Measurements from ENCODE around the gene ANOS1. TPM values are rescaled to one million over a fixed set of nuclear protein-coding genes. Genes with fewer than 3 reads are reported as not detected.

Gene ANOS1
- total RNA-seq, 1 donor from 2014 or later, result 5.0 TPM

DNA sequence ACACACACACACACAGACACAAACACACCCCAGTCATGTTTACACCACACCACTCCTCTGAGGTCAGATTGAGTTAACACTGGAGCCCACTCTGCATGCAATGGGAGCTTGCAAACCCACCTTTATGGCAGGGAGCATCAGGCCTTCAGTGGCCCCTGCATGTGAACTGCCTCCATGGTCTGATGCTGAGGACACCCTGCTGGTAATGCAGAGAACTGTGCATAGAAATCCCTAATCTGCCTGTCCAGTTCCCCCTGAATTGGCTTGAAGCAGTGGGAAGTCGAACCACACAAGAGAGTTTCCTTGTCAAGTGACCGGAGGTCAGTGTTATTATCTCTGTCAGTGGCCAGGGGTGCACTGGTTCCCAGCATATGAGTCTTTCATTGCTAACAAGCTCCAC is 59.8 kb downstream of the ANOS1 start:
- H3K4me3 ChIP-seq, result no peak overlapping the region
- H3K27ac ChIP-seq (replicated peaks), result no peak overlapping the region
- no peaks in the 10 kb centered on the region for H3K9me3 ChIP-seq (replicated peaks)
- intact Hi-C loops (cut with micrococcal nuclease), result no loop called here
- H3K36me3 ChIP-seq, result no peaks in the 10 kb centered on the region
- H3K4me1 ChIP-seq, result no peaks in the 10 kb centered on the region
- TF ChIP-seq, protein P1, sequence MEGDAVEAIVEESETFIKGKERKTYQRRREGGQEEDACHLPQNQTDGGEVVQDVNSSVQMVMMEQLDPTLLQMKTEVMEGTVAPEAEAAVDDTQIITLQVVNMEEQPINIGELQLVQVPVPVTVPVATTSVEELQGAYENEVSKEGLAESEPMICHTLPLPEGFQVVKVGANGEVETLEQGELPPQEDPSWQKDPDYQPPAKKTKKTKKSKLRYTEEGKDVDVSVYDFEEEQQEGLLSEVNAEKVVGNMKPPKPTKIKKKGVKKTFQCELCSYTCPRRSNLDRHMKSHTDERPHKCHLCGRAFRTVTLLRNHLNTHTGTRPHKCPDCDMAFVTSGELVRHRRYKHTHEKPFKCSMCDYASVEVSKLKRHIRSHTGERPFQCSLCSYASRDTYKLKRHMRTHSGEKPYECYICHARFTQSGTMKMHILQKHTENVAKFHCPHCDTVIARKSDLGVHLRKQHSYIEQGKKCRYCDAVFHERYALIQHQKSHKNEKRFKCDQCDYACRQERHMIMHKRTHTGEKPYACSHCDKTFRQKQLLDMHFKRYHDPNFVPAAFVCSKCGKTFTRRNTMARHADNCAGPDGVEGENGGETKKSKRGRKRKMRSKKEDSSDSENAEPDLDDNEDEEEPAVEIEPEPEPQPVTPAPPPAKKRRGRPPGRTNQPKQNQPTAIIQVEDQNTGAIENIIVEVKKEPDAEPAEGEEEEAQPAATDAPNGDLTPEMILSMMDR (IDR thresholded peaks at IDR 0.05; ENCODE audit: borderline replicate concordance), result no peak
- DNase-seq, result no peak
- H3K27me3 ChIP-seq (ENCODE audit: low read depth), result no peaks in the 10 kb centered on the region

DNA sequence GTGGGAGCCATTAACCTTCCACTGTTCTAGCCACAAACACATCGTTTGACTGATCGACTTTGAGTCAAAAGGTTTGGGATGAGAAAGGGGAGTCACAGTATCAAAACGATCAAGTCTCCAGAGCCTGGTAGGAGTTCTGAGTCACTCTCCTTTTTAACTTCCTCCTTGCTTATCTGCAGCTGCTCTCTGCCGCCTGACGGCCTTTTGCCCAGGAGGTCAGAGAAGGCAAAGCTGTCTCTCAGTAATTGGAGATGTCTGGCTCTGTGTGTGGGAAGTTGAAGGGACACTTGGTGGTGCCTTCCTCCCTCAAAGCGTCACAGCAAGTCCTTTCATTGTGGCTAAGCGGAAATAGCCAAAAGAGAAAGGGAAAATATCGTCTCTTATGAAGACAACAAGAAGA is 63.1 kb downstream of the ANOS1 start:
- Histone ChIP-seq H3K36me3 (no peaks in the 10 kb centered on the region), H3K27ac (replicated peaks) (no peak overlapping the region), H3K27me3 (ENCODE audit: low read depth) (no peaks in the 10 kb centered on the region), H3K4me1 (no peaks in the 10 kb centered on the region), H3K9me3 (replicated peaks) (no peaks in the 10 kb centered on the region), H3K4me3 (no peak overlapping the region)
- TF ChIP-seq, protein P1 (IDR thresholded peaks at IDR 0.05; ENCODE audit: borderline replicate concordance), result no peak
- intact Hi-C loops (cut with micrococcal nuclease), result no loop called here
- no peak for DNase-seq

DNA sequence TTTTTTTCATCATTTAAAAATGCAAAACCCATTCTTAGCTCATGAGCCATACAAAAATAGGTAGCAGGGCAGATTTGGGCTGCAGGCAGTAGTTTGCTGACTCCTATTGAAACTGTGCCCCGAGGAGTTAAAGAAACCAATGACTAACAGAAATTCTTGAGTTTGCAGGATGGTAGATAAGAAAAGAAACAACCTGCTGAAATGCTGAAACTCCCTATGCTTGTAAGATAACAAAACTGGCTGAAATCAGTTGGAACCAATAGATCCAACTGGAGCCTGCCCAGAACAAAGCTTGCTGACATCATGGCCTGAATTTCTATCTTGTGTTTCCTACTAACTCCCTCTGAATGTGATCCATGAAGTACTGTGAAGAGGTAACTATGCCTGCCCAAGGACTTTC is 68.6 kb downstream of the ANOS1 start:
- intact Hi-C loops (cut with micrococcal nuclease), result no loop called here
- H3K4me3 ChIP-seq, result no peak overlapping the region
- H3K4me1 ChIP-seq, result no peaks in the 10 kb centered on the region
- TF ChIP-seq, protein P1 (IDR thresholded peaks at IDR 0.05; ENCODE audit: borderline replicate concordance), result no peak
- no peaks in the 10 kb centered on the region for H3K27me3 ChIP-seq (ENCODE audit: low read depth)
- H3K9me3 ChIP-seq (replicated peaks), result no peaks in the 10 kb centered on the region
- H3K36me3 ChIP-seq, result no peaks in the 10 kb centered on the region
- no peak for DNase-seq
- no peak overlapping the region for H3K27ac ChIP-seq (replicated peaks)

DNA sequence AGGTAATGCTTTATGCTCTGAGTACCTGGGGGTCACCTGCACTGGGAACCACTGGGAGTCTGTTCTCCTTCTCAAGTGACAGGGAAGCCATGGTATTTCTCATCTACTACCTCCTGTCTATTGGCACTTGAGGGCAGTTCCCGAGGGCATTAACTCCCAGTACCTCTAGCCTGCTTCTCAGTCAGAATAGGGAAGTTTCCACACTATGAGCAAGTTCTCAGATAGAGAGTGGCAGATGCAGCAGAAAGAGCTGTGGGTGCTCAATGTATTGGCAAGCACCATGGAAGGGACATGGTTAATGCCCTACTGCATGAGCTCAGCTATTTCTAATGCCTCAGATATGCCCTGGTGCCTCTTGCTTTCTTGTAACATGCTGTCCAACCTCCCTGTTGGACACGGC is 74.1 kb downstream of the ANOS1 start:
- Histone ChIP-seq H3K36me3 (no peaks in the 10 kb centered on the region), H3K27me3 (ENCODE audit: low read depth) (no peaks in the 10 kb centered on the region), H3K4me3 (no peak overlapping the region), H3K4me1 (no peaks in the 10 kb centered on the region), H3K9me3 (replicated peaks) (no peaks in the 10 kb centered on the region), H3K27ac (replicated peaks) (no peak overlapping the region)
- TF ChIP-seq, protein P1 (IDR thresholded peaks at IDR 0.05; ENCODE audit: borderline replicate concordance), result no peak
- intact Hi-C loops (cut with micrococcal nuclease), result no loop called here
- DNase-seq, result no peak

DNA sequence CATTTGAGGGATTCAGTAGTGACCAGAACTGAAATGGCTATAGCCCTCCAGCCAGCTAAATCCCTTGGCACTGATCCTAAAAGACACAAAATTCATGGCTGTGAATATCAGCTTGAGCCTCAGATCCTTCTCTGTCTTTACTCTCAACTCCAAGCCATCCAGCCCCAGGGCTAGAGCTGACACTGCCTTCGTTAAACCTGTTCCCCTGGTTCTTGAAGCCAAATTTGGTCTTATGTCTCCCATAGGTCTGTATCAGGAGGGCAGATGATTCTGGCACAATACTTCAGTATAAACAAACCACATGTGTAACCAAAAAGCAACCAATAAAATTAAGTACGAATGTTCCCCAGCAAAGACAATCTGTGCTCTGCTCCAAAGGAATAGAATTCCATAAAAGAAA is 78.0 kb downstream of the ANOS1 start:
- intact Hi-C loops (cut with micrococcal nuclease), result no loop called here
- no peaks in the 10 kb centered on the region for H3K4me1 ChIP-seq
- H3K27ac ChIP-seq (replicated peaks), result no peak overlapping the region
- no peak for DNase-seq
- no peaks in the 10 kb centered on the region for H3K9me3 ChIP-seq (replicated peaks)
- TF ChIP-seq, protein P1 (IDR thresholded peaks at IDR 0.05; ENCODE audit: borderline replicate concordance), result no peak
- H3K36me3 ChIP-seq, result no peaks in the 10 kb centered on the region
- H3K27me3 ChIP-seq (ENCODE audit: low read depth), result no peaks in the 10 kb centered on the region
- H3K4me3 ChIP-seq, result no peak overlapping the region

DNA sequence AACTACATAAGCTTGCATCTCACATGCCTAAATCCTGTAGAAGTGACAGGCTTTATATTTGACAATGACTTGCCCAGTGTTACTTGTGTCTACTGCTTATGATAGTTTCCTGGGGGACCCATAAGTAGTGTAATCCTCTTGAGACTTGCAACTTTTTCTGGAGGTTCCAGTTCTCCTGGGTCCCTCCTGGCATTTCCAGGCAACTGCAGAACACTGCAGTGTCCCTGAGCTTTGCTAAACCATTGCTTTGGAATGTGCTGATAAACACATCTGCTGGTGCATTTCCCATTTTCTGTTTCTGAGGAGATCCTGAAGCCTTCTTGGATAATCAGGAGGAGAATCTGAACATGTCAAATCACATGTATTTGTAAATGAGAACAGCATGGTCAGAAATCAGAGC is 82.0 kb downstream of the ANOS1 start:
- no peaks in the 10 kb centered on the region for H3K9me3 ChIP-seq (replicated peaks)
- no peaks in the 10 kb centered on the region for H3K4me1 ChIP-seq
- no peak overlapping the region for H3K4me3 ChIP-seq
- H3K36me3 ChIP-seq, result no peaks in the 10 kb centered on the region
- TF ChIP-seq, protein P1 (IDR thresholded peaks at IDR 0.05; ENCODE audit: borderline replicate concordance), result no peak
- DNase-seq, result no peak
- intact Hi-C loops (cut with micrococcal nuclease), result no loop called here
- no peaks in the 10 kb centered on the region for H3K27me3 ChIP-seq (ENCODE audit: low read depth)
- no peak overlapping the region for H3K27ac ChIP-seq (replicated peaks)

Measured in left ventricle myocardium inferior (tissue), 1 donor.